PC-9 (cell line): ENCODE data around the gene TTC8. TPM values are rescaled to one million over a fixed set of nuclear protein-coding genes. Genes with fewer than 3 reads are reported as not detected.

Experiments used
- BruUV-seq: library from RNA; stranded (reverse); fragments of 400-500 nt; replicated peaks from 2 replicates; lab custom pipeline; 2021; lab: Mats Ljungman, UMichigan
- CTCF ChIA-PET: fragments of 300-600 bp; sonication (Branson Sonifier 250); formaldehyde crosslinking; loops from one replicate; lab custom pipeline; 2022; ENCODE audit warnings: antibody characterized with exemption; lab: Charles Lee
- POLR2A ChIA-PET: fragments of 300-600 bp; sonication (Branson Sonifier 250); formaldehyde crosslinking; loops from one replicate; lab custom pipeline; 2022; ENCODE audit warnings: antibody characterized with exemption; ENCODE audit not compliant: unreplicated experiment; lab: Charles Lee
- DNase-seq, 2 experiments: peaks; one replicate each; pipeline versions ENCODE4 v3.0.0 to v3.0.0-alpha.2; 2015 to 2022; ENCODE audit warnings: mixed read lengths in 1 of 2
- H2AFZ ChIP-seq: fragments of 200-600 bp; sonication (generic); 2 replicates; pipeline ENCODE4 v1.8.1; 2017; ENCODE audit warnings: antibody characterized with exemption
- H3F3A ChIP-seq: fragments of 200-600 bp; sonication (generic); 2 replicates; pipeline ENCODE4 v1.8.1; 2017; ENCODE audit warnings: antibody characterized with exemption, mild to moderate bottlenecking, low read depth; ENCODE audit not compliant: insufficient read depth
- H3K27ac ChIP-seq: fragments of 200-600 bp; sonication (generic); 2 replicates; pipeline ENCODE4 v1.6.1; 2016; ENCODE audit warnings: mixed run types
- H3K27me3 ChIP-seq: fragments of 200-600 bp; sonication (generic); 2 replicates; pipeline ENCODE4 v1.6.1; 2016; ENCODE audit warnings: low read depth, mixed run types; ENCODE audit not compliant: insufficient read depth
- H3K36me3 ChIP-seq: fragments of 200-600 bp; sonication (generic); 2 replicates; pipeline ENCODE4 v1.6.1; 2016; ENCODE audit warnings: low read depth, mixed run types
- H3K4me1 ChIP-seq: fragments of 200-600 bp; sonication (generic); replicated peaks from 2 replicates; pipeline ENCODE4 v1.6.1; 2016; ENCODE audit warnings: mixed run types; ENCODE audit not compliant: insufficient read depth
- H3K4me2 ChIP-seq: fragments of 200-600 bp; sonication (generic); 2 replicates; pipeline ENCODE4 v1.6.1; 2017; ENCODE audit warnings: mixed run types
- H3K4me3 ChIP-seq: fragments of 200-600 bp; sonication (generic); 2 replicates; pipeline ENCODE4 v1.6.1; 2016; ENCODE audit warnings: mixed run types
- H3K79me2 ChIP-seq: fragments of 200-600 bp; sonication (generic); 2 replicates; pipeline ENCODE4 v1.6.1; 2017; ENCODE audit warnings: low read depth, mixed run types
- H3K9me2 ChIP-seq: fragments of 200-600 bp; sonication (generic); 2 replicates; pipeline ENCODE4 v1.8.1; 2017; ENCODE audit warnings: mild to moderate bottlenecking; ENCODE audit not compliant: insufficient read depth
- H3K9me3 ChIP-seq: fragments of 200-600 bp; sonication (generic); 2 replicates; pipeline ENCODE4 v1.8.1; 2016; ENCODE audit warnings: low read depth; ENCODE audit not compliant: insufficient read depth
- H4K20me1 ChIP-seq: fragments of 200-600 bp; sonication (generic); 2 replicates; pipeline ENCODE4 v1.8.1; 2017; ENCODE audit not compliant: insufficient read depth
- EZH2 ChIP-seq: fragments of 200-600 bp; sonication (generic); IDR thresholded peaks from 2 replicates; pipeline ENCODE4 v1.8.0; 2017; ENCODE audit warnings: antibody characterized with exemption, low read depth
- intact Hi-C: fragments of 100-400 bp; cut with micrococcal nuclease; formaldehyde crosslinking; loops from one replicate; pipeline ENCODE4 v1.10.0; 2022; ENCODE audit not compliant: unreplicated experiment
- total RNA-seq: library from RNA; stranded (reverse); gene quantifications from 2 replicates; pipeline ENCODE4 v1.2.3, GENCODE V29; 2021
- TF ChIP-seq, protein P1 (sequence below): fragments of 200-600 bp; sonication (generic); conservative IDR thresholded peaks from 2 replicates; pipeline ENCODE4 v1.6.1; 2017; ENCODE audit warnings: mixed run types, antibody characterized with exemption, mild to moderate bottlenecking, moderate library complexity

TTC8 gene
- total RNA-seq, 1 experiment from 2014 or later: 8.1 TPM

DNA sequence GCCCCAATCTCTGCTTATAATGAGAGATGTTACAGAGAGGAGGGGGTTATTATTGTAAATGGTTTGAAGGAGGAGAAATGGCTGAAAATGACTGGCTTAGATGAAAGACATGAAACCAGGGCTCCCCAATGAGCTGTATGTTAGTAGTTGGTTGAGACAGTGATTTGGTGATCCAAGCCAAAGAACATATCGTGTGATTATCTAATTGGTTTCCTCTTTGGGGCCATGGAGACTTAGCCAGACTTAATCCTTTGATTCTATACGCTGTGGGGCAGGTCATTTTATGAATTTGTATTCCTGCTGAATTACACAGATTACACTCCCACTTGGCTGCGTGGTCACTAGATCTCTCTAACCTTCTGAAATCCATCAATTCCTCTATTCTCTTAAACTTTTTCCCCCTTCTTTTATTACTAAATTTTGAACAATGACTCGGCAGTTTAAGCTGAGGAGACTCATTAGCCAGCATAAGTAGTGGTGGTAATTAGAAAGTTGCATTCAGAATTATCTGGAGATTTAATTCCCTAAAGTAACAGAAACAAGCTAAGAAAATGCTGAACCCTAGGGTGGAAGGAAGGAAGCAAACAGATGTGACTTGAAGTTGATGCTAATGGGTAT is 5.3 kb downstream of the TTC8 start:
- Histone ChIP-seq H3F3A (no peaks in the 10 kb centered on the region), H4K20me1 (no peaks in the 10 kb centered on the region), H3K9me3 (no peaks in the 10 kb centered on the region), H3K27me3 (no peaks in the 10 kb centered on the region), H3K27ac (no peak overlapping the region), H3K9me2 (no peaks in the 10 kb centered on the region), H3K4me3 (no peak overlapping the region), H3K4me1 (peaks cover 6% of the 10 kb centered on the region), H3K4me2 (no peak overlapping the region), H3K79me2 (peaks cover 26% of the 10 kb centered on the region), H3K36me3 (no peaks in the 10 kb centered on the region), H2AFZ (no peak overlapping the region)
- POLR2A ChIA-PET: no interaction called here
- intact Hi-C loops: no loop called here
- no TSS peak for BruUV-seq
- no peak for DNase-seq
- TF ChIP-seq EZH2: no peak
- TF ChIP-seq, protein P1, sequence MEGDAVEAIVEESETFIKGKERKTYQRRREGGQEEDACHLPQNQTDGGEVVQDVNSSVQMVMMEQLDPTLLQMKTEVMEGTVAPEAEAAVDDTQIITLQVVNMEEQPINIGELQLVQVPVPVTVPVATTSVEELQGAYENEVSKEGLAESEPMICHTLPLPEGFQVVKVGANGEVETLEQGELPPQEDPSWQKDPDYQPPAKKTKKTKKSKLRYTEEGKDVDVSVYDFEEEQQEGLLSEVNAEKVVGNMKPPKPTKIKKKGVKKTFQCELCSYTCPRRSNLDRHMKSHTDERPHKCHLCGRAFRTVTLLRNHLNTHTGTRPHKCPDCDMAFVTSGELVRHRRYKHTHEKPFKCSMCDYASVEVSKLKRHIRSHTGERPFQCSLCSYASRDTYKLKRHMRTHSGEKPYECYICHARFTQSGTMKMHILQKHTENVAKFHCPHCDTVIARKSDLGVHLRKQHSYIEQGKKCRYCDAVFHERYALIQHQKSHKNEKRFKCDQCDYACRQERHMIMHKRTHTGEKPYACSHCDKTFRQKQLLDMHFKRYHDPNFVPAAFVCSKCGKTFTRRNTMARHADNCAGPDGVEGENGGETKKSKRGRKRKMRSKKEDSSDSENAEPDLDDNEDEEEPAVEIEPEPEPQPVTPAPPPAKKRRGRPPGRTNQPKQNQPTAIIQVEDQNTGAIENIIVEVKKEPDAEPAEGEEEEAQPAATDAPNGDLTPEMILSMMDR: no peak
- CTCF ChIA-PET: no interaction called here

DNA sequence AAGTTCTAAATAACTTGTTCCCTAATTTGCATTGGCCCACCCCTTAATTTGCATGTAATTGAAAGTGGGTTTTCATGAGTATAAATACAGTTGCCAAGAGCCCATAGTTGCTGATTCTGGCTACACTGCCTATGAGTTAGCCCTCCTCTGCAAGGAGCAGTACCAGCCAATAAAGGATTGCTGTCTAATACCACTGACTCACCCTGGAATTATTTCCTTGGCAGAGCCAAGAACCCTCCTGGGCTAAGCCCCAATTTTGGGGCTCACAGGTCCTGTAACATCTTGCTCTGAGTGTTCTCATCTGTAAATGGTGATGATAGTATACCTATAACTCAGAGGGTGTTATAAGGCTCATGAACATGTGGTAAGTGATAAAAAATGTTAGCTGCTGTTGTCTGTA is 6.8 kb downstream of the TTC8 start:
- H3K36me3 ChIP-seq: no peaks in the 10 kb centered on the region
- ChIA-PET POLR2A (no interaction called here), CTCF (no interaction called here)
- no peaks in the 10 kb centered on the region for H3F3A ChIP-seq
- TF ChIP-seq, protein P1: no peak
- no peak for TF ChIP-seq EZH2
- DNase-seq: peak in 1 of 2 experiments; percentile 41
- intact Hi-C loops: no loop called here
- no peaks in the 10 kb centered on the region for H3K4me1 ChIP-seq
- H3K4me3 ChIP-seq: no peak overlapping the region
- H2AFZ ChIP-seq: no peak overlapping the region
- no TSS peak for BruUV-seq
- H3K27me3 ChIP-seq: no peaks in the 10 kb centered on the region
- H3K4me2 ChIP-seq: no peak overlapping the region
- H3K79me2 ChIP-seq: peaks cover 13% of the 10 kb centered on the region; the same call in 1 of the 2 replicates
- no peaks in the 10 kb centered on the region for H3K9me2 ChIP-seq
- H4K20me1 ChIP-seq: no peaks in the 10 kb centered on the region
- H3K27ac ChIP-seq: no peak overlapping the region
- H3K9me3 ChIP-seq: no peaks in the 10 kb centered on the region

DNA sequence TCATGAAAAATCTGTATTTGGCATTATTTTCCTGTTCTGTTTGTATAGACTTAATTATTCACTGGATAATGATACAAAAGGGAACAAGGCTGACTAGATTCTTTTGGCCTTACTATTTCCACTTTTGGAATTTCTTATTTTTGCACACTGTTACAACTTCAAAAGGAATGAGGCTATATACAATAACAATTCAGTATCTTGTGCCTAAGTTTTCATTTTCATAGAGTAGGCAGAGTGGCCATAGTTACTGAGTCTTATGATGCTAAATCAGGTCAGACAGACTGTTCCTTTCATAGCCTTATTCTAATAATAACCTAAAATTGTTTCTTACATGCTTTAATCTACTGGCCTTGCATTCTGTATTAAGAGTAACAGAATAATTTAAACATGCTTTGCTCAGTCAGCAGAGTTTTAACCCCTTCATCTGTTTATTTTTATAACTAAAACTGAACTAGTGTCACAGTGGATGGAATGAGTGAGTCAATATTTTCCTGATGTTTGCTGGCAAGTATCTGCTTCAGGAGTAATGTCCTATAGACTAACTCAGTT is 10.5 kb downstream of the TTC8 start:
- BruUV-seq: no TSS peak
- intact Hi-C loops: no loop called here
- CTCF ChIA-PET: no interaction called here
- H3K36me3 ChIP-seq: no peaks in the 10 kb centered on the region
- no peak overlapping the region for H3K4me3 ChIP-seq
- TF ChIP-seq, protein P1: no peak
- no peak for TF ChIP-seq EZH2
- no peak overlapping the region for H2AFZ ChIP-seq
- no peaks in the 10 kb centered on the region for H3K79me2 ChIP-seq
- no peak overlapping the region for H3K4me2 ChIP-seq
- no peaks in the 10 kb centered on the region for H3K9me2 ChIP-seq
- DNase-seq: peak in 1 of 2 experiments; percentile 35
- H4K20me1 ChIP-seq: no peaks in the 10 kb centered on the region
- no peaks in the 10 kb centered on the region for H3K27me3 ChIP-seq
- H3K9me3 ChIP-seq: no peaks in the 10 kb centered on the region
- H3K27ac ChIP-seq: no peak overlapping the region
- H3K4me1 ChIP-seq: no peaks in the 10 kb centered on the region
- H3F3A ChIP-seq: no peaks in the 10 kb centered on the region
- POLR2A ChIA-PET: no interaction called here
